IPS-15b (cell line): ENCODE data around the gene CORO2B.

Experiments used
- H3K27me3 ChIP-seq: one replicate; pipeline ENCODE4 v1.6.1; 2013; ENCODE audit warnings: low read length; ENCODE audit not compliant: control insufficient read depth, insufficient read depth
- H3K36me3 ChIP-seq: one replicate; pipeline ENCODE4 v1.6.1; 2013; ENCODE audit warnings: low read length; ENCODE audit not compliant: control insufficient read depth, insufficient read depth
- H3K4me1 ChIP-seq: one replicate; pipeline ENCODE4 v1.6.1; 2013; ENCODE audit warnings: mild to moderate bottlenecking, low read length; ENCODE audit not compliant: control insufficient read depth, insufficient read depth
- H3K4me3 ChIP-seq: one replicate; pipeline ENCODE4 v1.5.1; 2013; ENCODE audit warnings: low read depth, low read length
- H3K9ac ChIP-seq: one replicate; pipeline ENCODE4 v1.6.1; 2013; ENCODE audit warnings: low read depth, mild to moderate bottlenecking, low read length
- H3K9me3 ChIP-seq: one replicate; pipeline ENCODE4 v1.6.1; 2013; ENCODE audit warnings: mild to moderate bottlenecking, low read length; ENCODE audit not compliant: control insufficient read depth, insufficient read depth

The CORO2B gene

DNA sequence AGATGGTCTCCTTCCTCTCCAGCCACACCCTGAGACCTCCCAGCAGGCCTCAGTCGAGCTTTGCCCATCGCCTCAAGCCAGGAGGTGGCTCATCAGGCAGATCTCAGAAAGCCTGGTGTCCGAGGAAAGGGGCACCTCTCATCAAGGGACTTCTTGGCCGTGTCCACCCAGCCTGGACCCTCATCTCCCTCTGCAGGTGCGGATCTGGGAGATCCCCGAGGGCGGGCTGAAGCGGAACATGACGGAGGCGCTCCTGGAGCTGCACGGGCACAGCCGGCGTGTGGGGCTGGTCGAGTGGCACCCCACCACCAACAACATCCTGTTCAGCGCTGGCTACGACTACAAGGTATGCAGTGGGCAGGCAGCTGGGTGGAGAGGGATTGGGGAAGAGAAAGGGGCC is 131.7 kb downstream of the CORO2B start:
- no peaks in the 10 kb centered on the region for H3K36me3 ChIP-seq
- no peaks in the 10 kb centered on the region for H3K9me3 ChIP-seq
- no peak overlapping the region for H3K9ac ChIP-seq
- no peaks in the 10 kb centered on the region for H3K4me1 ChIP-seq
- H3K27me3 ChIP-seq, result no peaks in the 10 kb centered on the region
- H3K4me3 ChIP-seq, result no peak overlapping the region

DNA sequence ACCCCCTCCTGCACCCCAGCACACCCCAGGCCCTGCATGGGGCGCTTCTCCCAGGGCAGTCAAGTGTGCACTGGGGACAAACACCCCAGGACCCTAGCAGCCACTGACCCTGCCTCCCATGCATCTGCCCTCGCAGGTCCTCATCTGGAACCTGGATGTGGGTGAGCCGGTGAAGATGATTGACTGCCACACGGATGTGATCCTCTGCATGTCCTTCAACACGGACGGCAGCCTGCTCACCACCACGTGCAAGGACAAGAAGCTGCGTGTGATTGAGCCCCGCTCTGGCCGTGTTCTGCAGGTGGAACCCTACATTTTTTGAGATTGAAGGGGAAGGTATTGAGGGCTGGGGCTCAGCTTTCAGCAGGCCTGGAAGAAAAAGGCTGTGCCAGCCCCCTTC is 132.6 kb downstream of the CORO2B start:
- no peaks in the 10 kb centered on the region for H3K4me1 ChIP-seq
- H3K9ac ChIP-seq, result no peak overlapping the region
- H3K9me3 ChIP-seq, result no peaks in the 10 kb centered on the region
- no peaks in the 10 kb centered on the region for H3K27me3 ChIP-seq
- no peak overlapping the region for H3K4me3 ChIP-seq
- H3K36me3 ChIP-seq, result no peaks in the 10 kb centered on the region

DNA sequence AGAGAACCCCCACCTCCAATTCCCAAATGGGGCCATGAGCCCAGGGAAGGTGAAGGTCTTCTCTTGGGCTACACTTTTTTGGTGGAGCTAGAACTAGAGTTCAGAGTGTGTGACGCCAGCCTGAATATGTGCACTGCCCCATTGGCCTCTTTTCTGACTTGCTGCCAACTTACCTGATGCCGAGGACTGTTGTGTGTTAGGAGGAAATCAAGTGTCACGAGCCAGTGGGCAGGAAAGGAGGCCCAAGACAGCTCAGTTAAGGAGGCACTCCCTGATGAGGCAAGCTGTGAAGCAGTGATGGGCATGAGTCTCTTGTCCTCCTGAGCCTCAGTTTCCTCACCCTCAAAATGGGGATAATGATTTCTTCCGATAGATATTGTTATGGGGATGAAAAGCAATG is 134.1 kb downstream of the CORO2B start:
- no peak overlapping the region for H3K4me3 ChIP-seq
- H3K36me3 ChIP-seq, result no peaks in the 10 kb centered on the region
- no peaks in the 10 kb centered on the region for H3K27me3 ChIP-seq
- H3K9ac ChIP-seq, result no peak overlapping the region
- no peaks in the 10 kb centered on the region for H3K4me1 ChIP-seq
- H3K9me3 ChIP-seq, result no peaks in the 10 kb centered on the region

DNA sequence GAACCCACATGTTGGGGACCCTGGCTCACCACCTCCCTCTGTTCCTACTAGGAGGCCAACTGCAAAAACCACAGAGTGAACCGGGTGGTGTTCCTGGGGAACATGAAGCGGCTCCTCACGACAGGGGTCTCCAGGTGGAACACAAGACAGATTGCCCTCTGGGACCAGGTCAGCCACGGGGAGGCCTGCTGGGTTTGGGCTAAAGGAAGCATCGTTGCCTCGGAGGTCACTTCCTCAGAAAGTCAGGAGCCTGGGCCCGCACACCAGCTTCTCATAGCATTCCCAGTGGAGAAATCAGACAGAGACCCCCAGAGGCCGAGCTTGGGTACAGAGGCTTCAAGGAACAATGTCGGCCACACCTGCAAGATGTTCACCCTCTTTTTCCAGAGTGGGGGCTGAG is 135.1 kb downstream of the CORO2B start:
- Histone ChIP-seq H3K4me3 (no peak overlapping the region), H3K9me3 (no peaks in the 10 kb centered on the region), H3K36me3 (no peaks in the 10 kb centered on the region), H3K27me3 (no peaks in the 10 kb centered on the region), H3K9ac (no peak overlapping the region), H3K4me1 (no peaks in the 10 kb centered on the region)

DNA sequence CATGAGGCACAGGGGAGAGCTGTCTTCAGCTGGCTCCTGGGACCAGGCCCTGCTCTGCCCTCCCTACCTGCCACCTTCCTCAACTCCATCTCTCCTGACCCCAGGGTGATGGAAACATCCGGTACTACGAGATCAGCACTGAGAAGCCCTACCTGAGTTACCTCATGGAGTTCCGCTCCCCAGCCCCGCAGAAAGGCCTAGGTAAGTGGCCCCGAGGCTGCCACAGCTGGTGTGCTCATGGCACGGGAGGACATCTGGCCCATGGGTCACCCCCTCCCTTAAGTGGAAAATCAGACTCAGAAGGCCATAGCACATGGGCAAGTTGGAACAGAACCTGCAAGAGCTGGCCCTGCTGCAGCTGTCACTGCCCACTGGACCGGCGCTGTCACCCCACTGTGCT is 136.3 kb downstream of the CORO2B start:
- Histone ChIP-seq H3K27me3 (no peaks in the 10 kb centered on the region), H3K4me3 (no peak overlapping the region), H3K9me3 (no peaks in the 10 kb centered on the region), H3K9ac (no peak overlapping the region), H3K4me1 (no peaks in the 10 kb centered on the region), H3K36me3 (no peaks in the 10 kb centered on the region)

DNA sequence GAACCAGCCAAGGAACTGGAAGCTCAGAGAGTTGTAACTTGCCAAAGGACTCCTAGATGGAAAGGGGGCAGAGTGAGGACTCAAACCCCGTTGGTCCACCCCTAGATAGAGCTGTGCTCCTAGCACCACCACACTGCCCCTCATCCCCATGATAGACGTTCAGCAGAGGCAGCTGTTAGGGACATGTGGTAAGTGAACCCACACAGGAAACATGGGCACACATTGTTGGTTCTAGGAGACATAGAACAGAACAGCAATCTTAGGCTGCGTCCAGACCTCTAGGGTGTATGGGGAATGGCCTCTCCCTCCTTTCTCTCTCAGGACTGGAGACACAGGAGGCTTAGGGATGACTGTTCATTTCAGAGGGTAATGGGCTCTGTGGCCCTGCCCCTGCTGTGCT is 139.2 kb downstream of the CORO2B start:
- H3K27me3 ChIP-seq, result no peaks in the 10 kb centered on the region
- H3K36me3 ChIP-seq, result no peaks in the 10 kb centered on the region
- H3K4me1 ChIP-seq, result no peaks in the 10 kb centered on the region
- H3K9ac ChIP-seq, result no peak overlapping the region
- no peaks in the 10 kb centered on the region for H3K9me3 ChIP-seq
- no peak overlapping the region for H3K4me3 ChIP-seq

DNA sequence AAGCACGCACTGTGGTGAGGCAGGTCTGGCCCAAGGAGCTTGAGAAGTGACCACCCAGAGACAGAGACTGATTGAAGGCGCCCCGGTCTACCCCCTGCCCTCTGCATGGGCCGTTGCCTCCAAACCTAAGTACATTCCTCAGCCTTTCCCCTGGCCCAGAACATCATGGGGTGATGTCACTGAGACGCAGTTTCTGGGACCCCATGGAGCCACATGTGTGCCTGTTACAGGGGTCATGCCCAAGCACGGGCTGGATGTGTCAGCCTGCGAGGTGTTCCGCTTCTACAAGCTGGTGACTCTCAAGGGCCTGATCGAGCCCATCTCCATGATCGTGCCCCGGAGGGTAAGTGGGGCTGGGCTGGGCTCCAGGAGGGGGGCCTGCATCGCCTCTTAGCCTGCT is 139.7 kb downstream of the CORO2B start:
- Histone ChIP-seq H3K9ac (no peak overlapping the region), H3K4me1 (no peaks in the 10 kb centered on the region), H3K9me3 (no peaks in the 10 kb centered on the region), H3K27me3 (no peaks in the 10 kb centered on the region), H3K36me3 (no peaks in the 10 kb centered on the region), H3K4me3 (no peak overlapping the region)

DNA sequence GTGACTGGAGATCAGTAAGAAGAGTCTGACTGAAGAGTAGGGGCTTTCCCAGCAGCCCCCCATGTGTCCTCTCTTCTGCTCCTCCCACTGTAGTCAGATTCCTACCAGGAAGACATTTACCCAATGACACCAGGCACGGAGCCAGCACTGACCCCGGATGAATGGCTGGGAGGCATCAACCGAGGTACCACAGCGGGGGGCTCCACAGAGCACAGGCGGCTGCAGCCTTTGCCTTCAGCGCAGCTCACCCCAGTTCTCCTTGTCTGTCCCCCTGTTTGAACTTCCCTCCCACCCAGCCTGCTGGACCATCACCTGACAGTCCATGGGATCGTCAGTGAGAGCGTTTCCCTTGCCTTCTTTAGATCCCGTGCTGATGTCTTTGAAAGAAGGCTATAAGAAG is 140.3 kb downstream of the CORO2B start:
- H3K36me3 ChIP-seq, result no peaks in the 10 kb centered on the region
- H3K4me3 ChIP-seq, result no peak overlapping the region
- H3K4me1 ChIP-seq, result no peaks in the 10 kb centered on the region
- no peak overlapping the region for H3K9ac ChIP-seq
- no peaks in the 10 kb centered on the region for H3K9me3 ChIP-seq
- H3K27me3 ChIP-seq, result no peaks in the 10 kb centered on the region

DNA sequence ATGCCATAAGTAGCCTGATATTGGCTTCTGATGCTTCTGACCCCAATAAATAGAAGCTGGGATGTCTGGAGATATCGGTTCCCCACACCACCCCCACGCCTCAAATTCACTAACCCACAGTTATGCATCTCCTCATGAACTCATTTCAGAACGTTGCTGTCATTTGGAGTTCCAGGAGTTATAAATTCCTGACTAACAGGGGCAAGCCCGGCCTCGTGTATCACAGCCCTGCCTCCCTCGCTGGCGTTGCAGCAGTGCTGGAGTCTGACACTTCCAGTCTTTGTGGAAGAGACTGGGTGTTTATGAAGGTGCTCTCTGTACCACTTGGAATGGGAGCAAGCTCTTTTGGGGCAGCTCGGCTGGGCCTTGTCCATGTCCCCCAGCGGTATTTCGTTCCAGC is 140.9 kb downstream of the CORO2B start:
- H3K9ac ChIP-seq, result no peak overlapping the region
- no peaks in the 10 kb centered on the region for H3K36me3 ChIP-seq
- H3K9me3 ChIP-seq, result no peaks in the 10 kb centered on the region
- no peaks in the 10 kb centered on the region for H3K4me1 ChIP-seq
- H3K27me3 ChIP-seq, result no peaks in the 10 kb centered on the region
- H3K4me3 ChIP-seq, result no peak overlapping the region

DNA sequence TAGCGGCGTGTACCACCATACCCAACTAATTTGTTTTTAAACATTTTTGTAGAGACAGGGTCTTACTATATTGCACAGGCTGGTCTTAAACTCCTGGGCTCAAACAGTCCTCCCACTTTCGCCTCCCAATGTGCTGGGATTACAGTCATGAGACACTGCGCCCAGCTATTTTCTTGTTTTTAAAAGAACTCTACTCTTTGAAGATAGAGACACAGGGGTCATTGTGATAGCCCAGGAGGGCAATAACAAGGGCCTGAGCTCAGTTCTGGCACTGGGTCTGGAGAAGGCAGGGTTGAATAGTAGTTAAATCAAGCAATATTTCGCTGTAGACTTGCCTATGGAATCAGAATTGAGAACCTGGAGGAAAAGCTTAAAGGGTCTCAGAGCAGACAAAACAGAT is 143.1 kb downstream of the CORO2B start:
- Histone ChIP-seq H3K9ac (no peak overlapping the region), H3K9me3 (no peaks in the 10 kb centered on the region), H3K4me1 (no peaks in the 10 kb centered on the region)

DNA sequence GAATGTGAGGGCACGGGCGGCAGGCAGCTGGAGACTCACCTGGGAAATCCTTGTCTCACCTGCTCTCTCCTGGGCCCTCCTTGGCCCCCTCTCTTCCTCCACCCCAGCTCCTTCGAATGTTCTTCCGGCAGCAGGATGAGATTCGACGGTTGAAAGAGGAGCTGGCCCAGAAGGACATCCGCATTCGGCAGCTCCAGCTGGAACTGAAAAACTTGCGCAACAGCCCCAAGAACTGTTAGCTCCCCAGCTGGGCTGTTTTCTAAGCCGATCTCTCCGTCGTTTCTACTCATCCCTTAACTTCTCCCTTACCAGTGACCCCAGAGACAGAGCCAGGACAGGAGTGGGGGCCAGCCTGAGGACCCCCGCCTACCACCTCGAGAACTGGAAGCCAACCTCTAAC is 146.9 kb downstream of the CORO2B start:
- no peak overlapping the region for H3K4me3 ChIP-seq
- no peak overlapping the region for H3K9ac ChIP-seq
- H3K36me3 ChIP-seq, result no peaks in the 10 kb centered on the region
- no peaks in the 10 kb centered on the region for H3K9me3 ChIP-seq
- no peaks in the 10 kb centered on the region for H3K27me3 ChIP-seq
- H3K4me1 ChIP-seq, result no peaks in the 10 kb centered on the region

More for the DNA sequence above, 143.1 kb downstream of the CORO2B start:
- no peaks in the 10 kb centered on the region for H3K36me3 ChIP-seq
- H3K4me3 ChIP-seq, result no peak overlapping the region
- no peaks in the 10 kb centered on the region for H3K27me3 ChIP-seq

DNA sequence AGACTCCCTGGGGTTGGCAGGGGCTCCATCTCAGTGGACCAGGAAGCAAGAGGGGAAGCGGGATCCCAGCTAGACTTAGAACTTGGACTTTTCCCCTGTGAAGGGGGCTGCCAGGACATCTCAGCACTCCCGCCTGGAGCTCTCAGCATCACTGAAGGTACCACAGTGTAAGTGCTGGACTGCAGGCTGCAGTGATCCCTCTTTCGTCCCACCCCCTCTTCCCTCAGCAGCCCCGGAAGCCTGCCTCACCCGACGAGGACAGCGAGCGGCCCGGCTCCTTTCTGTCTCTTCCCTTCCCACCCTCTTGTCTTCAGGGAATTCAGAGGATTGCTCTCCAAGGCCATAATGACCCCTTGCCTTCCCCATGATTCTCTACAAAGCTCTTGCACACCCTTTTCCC is 147.5 kb downstream of the CORO2B start:
- H3K27me3 ChIP-seq, result no peaks in the 10 kb centered on the region
- no peak overlapping the region for H3K4me3 ChIP-seq
- no peaks in the 10 kb centered on the region for H3K9me3 ChIP-seq
- H3K4me1 ChIP-seq, result no peaks in the 10 kb centered on the region
- no peak overlapping the region for H3K9ac ChIP-seq
- H3K36me3 ChIP-seq, result no peaks in the 10 kb centered on the region
